Thoracic aorta (tissue), 2 donors: Measurements from ENCODE around the gene ANO9. TPM values are rescaled to one million over a fixed set of nuclear protein-coding genes. Genes with fewer than 3 reads are reported as not detected.

Source experiments
- ATAC-seq: fragments of 150-250 bp; one replicate; pipeline ENCODE4 v1.8.0; 2017; ENCODE audit warnings: low read depth; ENCODE audit not compliant: insufficient number of reproducible peaks, low FRiP score
- DNase-seq: peaks from one replicate; pipeline ENCODE4 v3.0.0-alpha.2; 2020; ENCODE audit warnings: low spot score
- H3K27ac ChIP-seq, 2 donors: fragments of 200-600 bp; sonication (generic); 1 replicate in 1 of 2; 2 replicates in 1 of 2; pipeline ENCODE4 v1.5.1; 2016; ENCODE audit warnings: mild to moderate bottlenecking in 2 of 2, moderate library complexity in 2 of 2
- H3K27me3 ChIP-seq: fragments of 200-600 bp; sonication (generic); replicated peaks from 2 replicates; pipeline ENCODE4 v1.6.0; 2016; ENCODE audit warnings: mild to moderate bottlenecking; ENCODE audit not compliant: insufficient read depth
- H3K36me3 ChIP-seq: fragments of 200-600 bp; sonication (generic); one replicate; pipeline ENCODE4 v1.5.1; 2016
- H3K4me1 ChIP-seq, 2 donors: fragments of 200-600 bp; sonication (generic); 1 replicate in 1 of 2; 2 replicates in 1 of 2; pipeline versions ENCODE4 v1.5.1 to v1.6.0; 2016; ENCODE audit warnings: low read depth in 2 of 2, mild to moderate bottlenecking in 1 of 2; ENCODE audit not compliant: control insufficient read depth in 1 of 2
- H3K4me3 ChIP-seq: fragments of 200-600 bp; sonication (generic); 2 replicates; pipeline ENCODE4 v1.5.1; 2016; ENCODE audit warnings: mild to moderate bottlenecking
- H3K9me3 ChIP-seq: fragments of 200-600 bp; sonication (generic); 2 replicates; pipeline ENCODE4 v1.5.1; 2016
- total RNA-seq, 2 donors: library from RNA; depleted of rRNA; stranded (reverse); fragments of >200 nt; gene quantifications; one replicate each; pipeline versions ENCODE4 v1.1.0 to v1.2.3, GENCODE V29; 2016
- TF ChIP-seq, protein P1 (sequence below): fragments of 200-600 bp; sonication (generic); IDR thresholded peaks from one replicate; pipeline ENCODE4 v1.5.1; 2019; ENCODE audit warnings: antibody characterized with exemption

ANO9 gene
- total RNA-seq, 2 donors from 2014 or later = 0.68 to 2.7 TPM

DNA sequence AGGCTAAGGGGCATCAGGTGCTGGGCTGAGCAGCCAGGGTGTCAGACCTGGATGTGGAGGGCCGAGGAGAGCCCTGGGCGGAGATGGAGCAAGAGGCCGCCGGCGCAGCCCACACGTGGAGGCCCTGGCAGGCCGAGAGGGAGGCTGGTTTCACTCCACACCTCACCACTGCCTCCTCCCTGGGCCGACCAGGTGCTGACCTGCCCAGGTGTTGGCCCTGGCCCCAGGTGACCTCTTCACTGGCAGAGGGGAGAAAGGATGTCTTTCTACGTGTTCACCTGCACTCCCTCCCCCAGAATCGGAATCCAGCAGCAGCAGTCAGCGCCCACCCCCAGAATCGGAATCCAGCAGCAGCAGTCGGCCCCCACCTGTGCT, 781 bp downstream of the ANO9 start:
- Histone ChIP-seq H3K27ac (no peak overlapping the region), H3K4me1 (no peaks in the 10 kb centered on the region), H3K9me3 (no peaks in the 10 kb centered on the region), H3K27me3 (no peaks in the 10 kb centered on the region), H3K4me3 (no peak overlapping the region), H3K36me3 (no peaks in the 10 kb centered on the region)
- no peak for DNase-seq
- TF ChIP-seq, protein P1, sequence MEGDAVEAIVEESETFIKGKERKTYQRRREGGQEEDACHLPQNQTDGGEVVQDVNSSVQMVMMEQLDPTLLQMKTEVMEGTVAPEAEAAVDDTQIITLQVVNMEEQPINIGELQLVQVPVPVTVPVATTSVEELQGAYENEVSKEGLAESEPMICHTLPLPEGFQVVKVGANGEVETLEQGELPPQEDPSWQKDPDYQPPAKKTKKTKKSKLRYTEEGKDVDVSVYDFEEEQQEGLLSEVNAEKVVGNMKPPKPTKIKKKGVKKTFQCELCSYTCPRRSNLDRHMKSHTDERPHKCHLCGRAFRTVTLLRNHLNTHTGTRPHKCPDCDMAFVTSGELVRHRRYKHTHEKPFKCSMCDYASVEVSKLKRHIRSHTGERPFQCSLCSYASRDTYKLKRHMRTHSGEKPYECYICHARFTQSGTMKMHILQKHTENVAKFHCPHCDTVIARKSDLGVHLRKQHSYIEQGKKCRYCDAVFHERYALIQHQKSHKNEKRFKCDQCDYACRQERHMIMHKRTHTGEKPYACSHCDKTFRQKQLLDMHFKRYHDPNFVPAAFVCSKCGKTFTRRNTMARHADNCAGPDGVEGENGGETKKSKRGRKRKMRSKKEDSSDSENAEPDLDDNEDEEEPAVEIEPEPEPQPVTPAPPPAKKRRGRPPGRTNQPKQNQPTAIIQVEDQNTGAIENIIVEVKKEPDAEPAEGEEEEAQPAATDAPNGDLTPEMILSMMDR = no peak
- ATAC-seq = no peak

DNA sequence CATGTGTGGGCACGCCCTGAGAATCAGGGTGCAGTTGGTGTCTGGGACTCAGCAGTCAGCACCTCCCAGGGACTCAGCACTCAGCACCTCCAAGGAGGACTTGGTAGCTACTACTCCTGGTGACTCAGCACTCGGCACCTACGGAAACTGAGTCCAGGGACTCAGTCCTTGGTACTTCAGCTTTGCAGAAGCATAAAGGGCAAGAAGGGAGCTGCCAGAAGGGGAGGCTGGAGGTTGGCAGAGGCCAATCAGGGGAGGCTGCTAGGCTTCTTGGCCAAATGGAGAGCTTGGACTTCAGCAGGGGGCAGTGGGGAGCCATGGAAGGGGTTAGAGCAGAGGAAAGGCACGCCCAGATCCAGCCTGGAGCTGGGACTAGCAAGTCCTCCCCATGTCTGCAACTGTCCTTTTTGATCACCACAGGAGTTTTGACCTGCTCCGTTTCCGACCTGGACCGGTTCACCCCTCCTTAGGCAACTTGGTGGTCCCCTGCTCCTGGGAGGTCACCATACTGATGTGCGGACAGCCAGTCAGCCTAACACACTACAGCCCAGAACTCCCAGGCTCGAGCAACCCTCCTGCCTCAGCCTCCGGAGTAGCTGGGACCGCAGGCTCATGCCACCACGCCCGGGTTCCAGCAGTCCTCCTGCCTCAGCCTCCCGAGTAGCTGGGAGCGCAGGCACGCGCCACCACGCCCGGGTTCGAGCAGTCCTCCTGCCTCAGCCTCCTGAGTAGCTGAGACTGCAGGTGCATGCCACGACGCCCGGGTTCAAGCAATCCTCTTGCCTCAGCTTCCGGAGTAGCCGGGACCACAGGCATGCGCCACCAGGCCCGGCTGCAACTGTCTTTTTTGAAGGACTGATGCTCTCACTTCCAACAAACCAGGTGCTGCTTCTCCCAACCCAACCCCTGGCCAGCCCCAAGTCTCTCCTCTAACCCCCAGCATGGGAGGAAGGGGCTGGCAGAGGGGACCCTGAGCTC, 1.5 kb downstream of the ANO9 start:
- Histone ChIP-seq H3K9me3 (no peaks in the 10 kb centered on the region), H3K4me1 (no peaks in the 10 kb centered on the region), H3K27me3 (no peaks in the 10 kb centered on the region), H3K36me3 (no peaks in the 10 kb centered on the region), H3K27ac (no peak overlapping the region), H3K4me3 (no peak overlapping the region)
- no peak for ATAC-seq
- no peak for DNase-seq
- TF ChIP-seq, protein P1 = no peak

DNA sequence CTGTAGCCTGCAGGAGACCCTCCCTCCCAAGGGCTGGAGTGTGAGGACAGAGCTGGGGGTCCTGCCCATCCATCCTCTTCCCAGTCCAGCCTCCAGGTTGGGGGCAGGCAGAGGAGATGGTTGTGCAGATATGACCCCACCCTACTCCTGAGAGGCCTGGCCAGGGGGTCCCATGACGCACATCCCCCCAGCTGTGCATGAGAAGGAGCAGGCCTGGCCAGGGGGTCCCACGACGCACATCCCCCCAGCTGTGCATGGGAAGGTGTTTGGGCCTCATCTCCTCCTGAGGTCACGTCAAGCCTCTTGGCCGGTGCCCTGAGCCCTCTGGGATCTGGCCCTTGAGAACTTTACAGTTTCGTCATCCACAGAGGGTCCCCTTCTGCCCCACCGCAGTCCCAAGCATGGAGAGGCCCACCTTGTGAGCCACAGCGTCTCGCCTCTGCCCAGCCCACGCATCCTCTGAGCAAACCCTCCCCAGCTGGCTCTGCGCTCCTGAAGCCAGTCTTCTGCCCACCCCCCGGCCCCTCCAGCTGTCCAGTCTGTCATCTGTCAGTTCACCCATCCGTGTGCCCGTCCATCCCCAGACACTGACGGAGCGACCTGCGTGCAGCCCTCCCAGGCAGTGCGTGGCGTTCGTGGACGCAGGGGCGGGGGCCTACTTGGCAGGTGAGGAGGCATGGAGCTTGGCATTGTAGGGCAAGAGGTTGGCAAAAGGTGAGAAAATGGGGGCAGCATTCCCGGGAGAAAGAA, 2.3 kb downstream of the ANO9 start:
- no peaks in the 10 kb centered on the region for H3K9me3 ChIP-seq
- H3K27ac ChIP-seq = no peak overlapping the region
- no peak overlapping the region for H3K4me3 ChIP-seq
- no peaks in the 10 kb centered on the region for H3K4me1 ChIP-seq
- no peaks in the 10 kb centered on the region for H3K36me3 ChIP-seq
- no peaks in the 10 kb centered on the region for H3K27me3 ChIP-seq
- no peak for ATAC-seq
- TF ChIP-seq, protein P1 = no peak
- DNase-seq = no peak

DNA sequence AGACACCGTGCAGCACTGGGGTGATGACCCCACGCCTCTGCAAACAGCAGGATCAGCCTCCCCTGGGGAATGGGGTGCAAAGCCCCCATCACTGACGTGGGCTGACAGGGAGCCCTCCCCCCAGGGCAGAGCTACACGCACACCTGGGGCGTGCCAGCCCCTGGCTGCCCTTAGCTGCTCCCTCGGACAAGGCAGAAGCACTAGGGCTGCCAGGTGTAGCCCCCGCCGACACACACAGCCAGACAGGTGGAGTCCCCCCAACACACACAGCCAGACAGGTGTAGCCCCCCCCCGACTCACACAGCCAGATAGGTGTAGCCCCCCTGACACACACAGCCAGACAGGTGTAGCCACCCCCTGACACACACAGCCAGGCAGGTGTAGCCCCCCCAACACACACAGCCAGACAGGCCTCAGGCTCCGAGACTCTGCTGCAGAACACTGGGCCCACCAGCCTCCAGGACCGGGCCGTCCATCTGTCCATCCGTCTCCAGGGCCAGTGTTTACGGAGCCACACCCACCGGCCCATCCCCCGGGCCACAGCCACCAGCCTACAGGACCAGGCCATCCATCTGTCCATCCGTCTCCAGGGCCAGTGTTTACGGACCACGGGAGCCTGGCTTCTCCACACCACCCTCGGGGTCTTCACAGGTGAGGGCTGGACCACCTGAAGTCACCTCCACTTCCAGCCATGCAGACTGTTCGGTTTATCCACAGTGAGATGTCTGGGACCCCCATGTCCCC, 3.5 kb downstream of the ANO9 start:
- H3K27me3 ChIP-seq = no peaks in the 10 kb centered on the region

More for the DNA sequence above, 3.5 kb downstream of the ANO9 start:
- Histone ChIP-seq H3K36me3 (no peaks in the 10 kb centered on the region), H3K9me3 (no peaks in the 10 kb centered on the region), H3K4me3 (no peak overlapping the region), H3K27ac (no peak overlapping the region), H3K4me1 (no peaks in the 10 kb centered on the region)
- no peak for ATAC-seq
- DNase-seq = no peak
- TF ChIP-seq, protein P1 = no peak
